HEK293 (cell line): ENCODE results near the gene HS1BP3.

Source experiments
- CTCF ChIA-PET: fragments of 350-600 bp; formaldehyde crosslinking; extraction: SDS; loops from one replicate; lab custom pipeline; 2021; ENCODE audit warnings: antibody characterized with exemption; lab: Yijun Ruan, JAX
- POLR2A ChIA-PET: fragments of 300-600 bp; formaldehyde crosslinking; extraction: SDS; loops from one replicate; lab custom pipeline; 2020; ENCODE audit warnings: antibody characterized with exemption, inconsistent platforms; lab: Yijun Ruan, JAX
- H3K27ac ChIP-seq: fragments of 200-500 bp; sonication (Bioruptor generic); 2 replicates; pipeline ENCODE4 v1.5.1; 2014; ENCODE audit warnings: low read depth, low read length, control low read depth, inconsistent platforms; ENCODE audit errors: extremely low read depth
- H3K36me3 ChIP-seq, 2 experiments: fragments of 200-500 bp in 1 of 2; sonication (Bioruptor generic) in 1 of 2; 1 replicate in 1 of 2; 2 replicates in 1 of 2; pipeline ENCODE4 v1.5.1; 2014 to 2017; ENCODE audit warnings: inconsistent platforms in 2 of 2, low read length in 2 of 2; ENCODE audit not compliant: control insufficient read depth in 2 of 2, insufficient read depth in 1 of 2
- H3K4me1 ChIP-seq: fragments of 200-500 bp; sonication (Bioruptor generic); 2 replicates; pipeline ENCODE4 v1.5.1; 2014; ENCODE audit warnings: mild to moderate bottlenecking, low read length, inconsistent platforms; ENCODE audit not compliant: control insufficient read depth, insufficient read depth
- H3K4me3 ChIP-seq: 2 replicates; pipeline ENCODE4 v1.5.1; 2011; ENCODE audit warnings: low read depth, mild to moderate bottlenecking, control low read depth, low read length, moderate library complexity
- H3K9me3 ChIP-seq: fragments of 200-500 bp; sonication (Bioruptor generic); 2 replicates; pipeline ENCODE4 v1.5.1; 2014; ENCODE audit warnings: low read depth, low read length, inconsistent platforms; ENCODE audit not compliant: control insufficient read depth, insufficient read depth
- KLF10 ChIP-seq: fragments of 450-650 bp; IDR thresholded peaks from 2 replicates; pipeline ENCODE4 v1.5.1; 2018; ENCODE audit warnings: missing biosample characterization, mild to moderate bottlenecking, missing genetic modification characterization
- SCRT2 ChIP-seq: fragments of 450-650 bp; formaldehyde crosslinking; IDR thresholded peaks from 2 replicates; pipeline ENCODE4 v1.5.1; 2016; ENCODE audit warnings: missing biosample characterization, missing genetic modification characterization
- SETDB1 ChIP-seq: IDR thresholded peaks from one replicate; pipeline ENCODE4 v1.6.1; 2017; ENCODE audit warnings: mild to moderate bottlenecking, low read length, moderate library complexity, mixed read lengths; ENCODE audit not compliant: insufficient read length
- ZBTB1 ChIP-seq: fragments of 450-650 bp; formaldehyde crosslinking; IDR thresholded peaks from 2 replicates; pipeline ENCODE4 v1.5.1; 2016; ENCODE audit warnings: missing biosample characterization, missing genetic modification characterization
- ZBTB17 ChIP-seq: fragments of 450-650 bp; formaldehyde crosslinking; IDR thresholded peaks from 2 replicates; pipeline ENCODE4 v1.5.1; 2016; ENCODE audit warnings: missing biosample characterization, missing genetic modification characterization
- ZBTB21 ChIP-seq: fragments of 450-650 bp; formaldehyde crosslinking; IDR thresholded peaks from 2 replicates; pipeline ENCODE4 v1.5.1; 2017; ENCODE audit warnings: missing biosample characterization, missing genetic modification characterization
- ZFP37 ChIP-seq: fragments of 450-650 bp; formaldehyde crosslinking; IDR thresholded peaks from 2 replicates; pipeline ENCODE4 v1.5.1; 2016; ENCODE audit warnings: missing biosample characterization, missing genetic modification characterization
- ZNF16 ChIP-seq: fragments of 450-650 bp; formaldehyde crosslinking; IDR thresholded peaks from 2 replicates; pipeline ENCODE4 v1.5.1; 2016; ENCODE audit warnings: low read depth, missing biosample characterization, missing genetic modification characterization
- ZNF292 ChIP-seq: fragments of 450-650 bp; formaldehyde crosslinking; IDR thresholded peaks from 2 replicates; pipeline ENCODE4 v1.5.1; 2016; ENCODE audit warnings: low read depth, missing biosample characterization, missing genetic modification characterization, borderline replicate concordance
- ZNF302 ChIP-seq: fragments of 450-650 bp; formaldehyde crosslinking; IDR thresholded peaks from 2 replicates; pipeline ENCODE4 v1.5.1; 2016; ENCODE audit warnings: missing biosample characterization, missing genetic modification characterization, low read depth
- ZNF354C ChIP-seq: fragments of 450-650 bp; formaldehyde crosslinking; IDR thresholded peaks from 2 replicates; pipeline ENCODE4 v1.5.1; 2016; ENCODE audit warnings: missing biosample characterization, missing genetic modification characterization, low read depth, borderline replicate concordance
- ZNF658 ChIP-seq: fragments of 450-650 bp; formaldehyde crosslinking; IDR thresholded peaks from 2 replicates; pipeline ENCODE4; 2016; ENCODE audit warnings: missing biosample characterization, missing genetic modification characterization
- ZNF785 ChIP-seq: fragments of 450-650 bp; formaldehyde crosslinking; IDR thresholded peaks from 2 replicates; pipeline ENCODE4 v1.5.1; 2016; ENCODE audit warnings: missing biosample characterization, missing genetic modification characterization
- ZSCAN4 ChIP-seq: fragments of 450-650 bp; formaldehyde crosslinking; IDR thresholded peaks from 2 replicates; pipeline ENCODE4 v1.5.1; 2017; ENCODE audit warnings: missing biosample characterization, missing genetic modification characterization
- TF ChIP-seq, protein P1 (sequence below): fragments of 450-650 bp; IDR thresholded peaks from 2 replicates; pipeline ENCODE4 v1.5.1; 2018; ENCODE audit warnings: missing biosample characterization, missing genetic modification characterization
- TF ChIP-seq, protein P2 (sequence below): fragments of 450-650 bp; formaldehyde crosslinking; IDR thresholded peaks from 2 replicates; pipeline ENCODE4 v1.5.1; 2016; ENCODE audit warnings: missing biosample characterization, missing genetic modification characterization
- TF ChIP-seq, protein P3 (sequence below): fragments of 450-650 bp; formaldehyde crosslinking; conservative IDR thresholded peaks from 2 replicates; pipeline ENCODE4 v1.5.1; 2016; ENCODE audit warnings: low read depth, missing biosample characterization, missing genetic modification characterization

Gene HS1BP3

GRCh38 chr2:20620696-20621365 is 30.1 kb downstream of the HS1BP3 start:
- H3K9me3 ChIP-seq = no peaks in the 10 kb centered on the region
- peaks cover 4% of the 10 kb centered on the region; the same call in 1 of the 2 replicates for H3K4me1 ChIP-seq
- peaks cover 0 to 56% of the 10 kb centered on the region in 2 experiments; a peak in 1 of 3 replicates for H3K36me3 ChIP-seq
- no peak for TF ChIP-seq ZSCAN4 (tag by site-specific recombination)
- TF ChIP-seq ZNF785 = no peak
- TF ChIP-seq ZBTB17 (tag by site-specific recombination) = no peak
- TF ChIP-seq, all 188 proteins: peak for 0
- H3K27ac ChIP-seq = no peak overlapping the region
- no peak overlapping the region for H3K4me3 ChIP-seq
- CTCF ChIA-PET = interaction anchor here (0.5 to 1.1 kb wide), 3 partner anchors 177 to 242 kb away, joined by 3 to 5 read pairs (median 4); no protein-coding TSS in a partner anchor
- POLR2A ChIA-PET = interaction anchor here (1.0 to 11.0 kb wide), 2 partner anchors 37 to 171 kb away, joined by 3 to 150 read pairs; partner anchors contain the start of gene RHOB

DNA sequence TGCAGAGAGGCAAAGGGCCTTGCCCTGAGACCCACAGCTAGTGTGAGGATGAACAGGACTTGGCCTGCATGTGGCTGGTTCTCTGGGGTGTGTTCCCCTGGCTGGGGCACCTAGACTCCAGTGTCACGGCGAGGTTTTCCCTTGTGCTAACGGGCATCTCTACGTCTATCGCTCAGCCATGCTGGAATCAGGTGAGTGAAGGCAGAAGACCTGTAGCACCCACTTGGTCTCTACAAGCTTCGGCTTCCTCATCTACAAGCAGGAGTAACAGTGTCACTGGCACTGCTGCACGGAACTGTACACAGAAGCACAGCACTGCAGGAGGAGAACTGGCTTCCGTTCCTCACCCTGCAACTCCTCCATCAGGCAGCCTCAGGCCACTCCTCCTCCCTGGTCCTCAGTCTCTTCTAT is 30.6 kb downstream of the HS1BP3 start:
- Histone ChIP-seq H3K4me1 (peaks cover 4% of the 10 kb centered on the region; the same call in 1 of the 2 replicates), H3K27ac (no peak overlapping the region), H3K4me3 (no peak overlapping the region), H3K36me3 (peaks cover 0 to 55% of the 10 kb centered on the region in 2 experiments; a peak in 1 of 3 replicates), H3K9me3 (no peaks in the 10 kb centered on the region)
- TF ChIP-seq ZNF658 (tag by site-specific recombination) (no peak), ZNF16 (tag by site-specific recombination) (no peak), ZNF292 (tag by site-specific recombination) (no peak), KLF10 (tag by site-specific recombination) (no peak), SCRT2 (no peak), ZNF354C (tag by site-specific recombination) (no peak), ZNF302 (tag by site-specific recombination) (no peak), ZBTB21 (no peak), SETDB1 (no peak), ZBTB1 (tag by site-specific recombination) (no peak), ZFP37 (no peak)
- TF ChIP-seq, protein P1, sequence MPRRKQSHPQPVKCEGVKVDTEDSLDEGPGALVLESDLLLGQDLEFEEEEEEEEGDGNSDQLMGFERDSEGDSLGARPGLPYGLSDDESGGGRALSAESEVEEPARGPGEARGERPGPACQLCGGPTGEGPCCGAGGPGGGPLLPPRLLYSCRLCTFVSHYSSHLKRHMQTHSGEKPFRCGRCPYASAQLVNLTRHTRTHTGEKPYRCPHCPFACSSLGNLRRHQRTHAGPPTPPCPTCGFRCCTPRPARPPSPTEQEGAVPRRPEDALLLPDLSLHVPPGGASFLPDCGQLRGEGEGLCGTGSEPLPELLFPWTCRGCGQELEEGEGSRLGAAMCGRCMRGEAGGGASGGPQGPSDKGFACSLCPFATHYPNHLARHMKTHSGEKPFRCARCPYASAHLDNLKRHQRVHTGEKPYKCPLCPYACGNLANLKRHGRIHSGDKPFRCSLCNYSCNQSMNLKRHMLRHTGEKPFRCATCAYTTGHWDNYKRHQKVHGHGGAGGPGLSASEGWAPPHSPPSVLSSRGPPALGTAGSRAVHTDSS (tag by site-specific recombination) = no peak
- TF ChIP-seq, protein P2, sequence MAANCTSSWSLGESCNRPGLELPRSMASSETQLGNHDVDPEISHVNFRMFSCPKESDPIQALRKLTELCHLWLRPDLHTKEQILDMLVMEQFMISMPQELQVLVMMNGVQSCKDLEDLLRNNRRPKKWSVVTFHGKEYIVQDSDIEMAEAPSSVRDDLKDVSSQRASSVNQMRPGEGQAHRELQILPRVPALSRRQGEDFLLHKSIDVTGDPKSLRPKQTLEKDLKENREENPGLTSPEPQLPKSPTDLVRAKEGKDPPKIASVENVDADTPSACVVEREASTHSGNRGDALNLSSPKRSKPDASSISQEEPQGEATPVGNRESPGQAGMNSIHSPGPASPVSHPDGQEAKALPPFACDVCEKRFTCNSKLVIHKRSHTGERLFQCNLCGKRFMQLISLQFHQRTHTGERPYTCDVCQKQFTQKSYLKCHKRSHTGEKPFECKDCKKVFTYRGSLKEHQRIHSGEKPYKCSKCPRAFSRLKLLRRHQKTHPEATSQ (tag by site-specific recombination) = no peak
- TF ChIP-seq, protein P3, sequence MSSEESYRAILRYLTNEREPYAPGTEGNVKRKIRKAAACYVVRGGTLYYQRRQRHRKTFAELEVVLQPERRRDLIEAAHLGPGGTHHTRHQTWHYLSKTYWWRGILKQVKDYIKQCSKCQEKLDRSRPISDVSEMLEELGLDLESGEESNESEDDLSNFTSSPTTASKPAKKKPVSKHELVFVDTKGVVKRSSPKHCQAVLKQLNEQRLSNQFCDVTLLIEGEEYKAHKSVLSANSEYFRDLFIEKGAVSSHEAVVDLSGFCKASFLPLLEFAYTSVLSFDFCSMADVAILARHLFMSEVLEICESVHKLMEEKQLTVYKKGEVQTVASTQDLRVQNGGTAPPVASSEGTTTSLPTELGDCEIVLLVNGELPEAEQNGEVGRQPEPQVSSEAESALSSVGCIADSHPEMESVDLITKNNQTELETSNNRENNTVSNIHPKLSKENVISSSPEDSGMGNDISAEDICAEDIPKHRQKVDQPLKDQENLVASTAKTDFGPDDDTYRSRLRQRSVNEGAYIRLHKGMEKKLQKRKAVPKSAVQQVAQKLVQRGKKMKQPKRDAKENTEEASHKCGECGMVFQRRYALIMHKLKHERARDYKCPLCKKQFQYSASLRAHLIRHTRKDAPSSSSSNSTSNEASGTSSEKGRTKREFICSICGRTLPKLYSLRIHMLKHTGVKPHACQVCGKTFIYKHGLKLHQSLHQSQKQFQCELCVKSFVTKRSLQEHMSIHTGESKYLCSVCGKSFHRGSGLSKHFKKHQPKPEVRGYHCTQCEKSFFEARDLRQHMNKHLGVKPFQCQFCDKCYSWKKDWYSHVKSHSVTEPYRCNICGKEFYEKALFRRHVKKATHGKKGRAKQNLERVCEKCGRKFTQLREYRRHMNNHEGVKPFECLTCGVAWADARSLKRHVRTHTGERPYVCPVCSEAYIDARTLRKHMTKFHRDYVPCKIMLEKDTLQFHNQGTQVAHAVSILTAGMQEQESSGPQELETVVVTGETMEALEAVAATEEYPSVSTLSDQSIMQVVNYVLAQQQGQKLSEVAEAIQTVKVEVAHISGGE (tag by site-specific recombination) = no peak
- ChIA-PET CTCF (no interaction called here), POLR2A (interaction anchor here (11.0 kb wide), 1 partner anchor 171 kb away, joined by 150 read pairs; the partner anchor contains the start of gene RHOB)
